ENCODE results near the gene PLK2. TPM values are rescaled to one million over a fixed set of nuclear protein-coding genes. Genes with fewer than 3 reads are reported as not detected.

Gene PLK2
- total RNA-seq, 1 experiment from 2014 or later, result 372 TPM

DNA sequence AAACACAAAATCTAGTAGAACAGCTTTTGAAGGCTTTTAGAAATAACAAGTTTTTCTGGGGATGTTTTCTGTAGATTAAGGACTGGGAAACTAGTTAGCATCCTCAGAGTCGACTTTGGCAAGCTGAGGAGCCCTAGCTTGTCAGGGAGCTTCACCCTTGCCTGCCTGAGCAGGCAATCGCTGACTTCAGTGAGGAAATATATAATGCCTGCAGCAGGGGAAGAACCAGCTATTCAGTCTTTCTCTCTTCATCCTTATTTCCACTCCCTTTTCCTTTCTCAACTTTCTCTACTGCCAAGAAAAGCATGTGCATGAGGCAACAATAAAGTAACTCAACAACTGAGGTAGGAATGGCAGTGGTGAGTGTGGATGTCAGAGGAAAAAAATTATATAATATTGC lies 54.7 kb downstream of the PLK2 start:
- Histone ChIP-seq H3K9me2 (replicated peaks; ENCODE audit: low read length) (no peaks in the 10 kb centered on the region), H3K4me2 (ENCODE audit: low read length) (no peak overlapping the region), H2AFZ (ENCODE audit: low read length) (no peak overlapping the region), H4K20me1 (ENCODE audit: low read length) (no peaks in the 10 kb centered on the region), H3K36me3 (ENCODE audit: low read depth, low read length) (no peaks in the 10 kb centered on the region), H3K27ac (ENCODE audit: low read length) (no peak overlapping the region), H3K79me2 (ENCODE audit: low read length) (no peaks in the 10 kb centered on the region), H3K4me1 (ENCODE audit: insufficient read depth, low read length) (peaks cover 40% of the 10 kb centered on the region), H3K4me3 (ENCODE audit: low read length) (no peak overlapping the region), H3K27me3 (ENCODE audit: low read length) (no peaks in the 10 kb centered on the region), H3K9ac (ENCODE audit: low read length) (no peak overlapping the region), H3K9me3 (ENCODE audit: low read length) (no peaks in the 10 kb centered on the region), H3F3A (ENCODE audit: low read length, unreplicated experiment) (no peaks in the 10 kb centered on the region)
- ChIA-PET CTCF (no interaction called here), POLR2A (ENCODE audit: unreplicated experiment) (no interaction called here)
- no peak for ATAC-seq
- intact Hi-C loops (cut with micrococcal nuclease), result no loop called here
- no TSS peak for BruUV-seq (replicated peaks)
- TF ChIP-seq, protein P1, sequence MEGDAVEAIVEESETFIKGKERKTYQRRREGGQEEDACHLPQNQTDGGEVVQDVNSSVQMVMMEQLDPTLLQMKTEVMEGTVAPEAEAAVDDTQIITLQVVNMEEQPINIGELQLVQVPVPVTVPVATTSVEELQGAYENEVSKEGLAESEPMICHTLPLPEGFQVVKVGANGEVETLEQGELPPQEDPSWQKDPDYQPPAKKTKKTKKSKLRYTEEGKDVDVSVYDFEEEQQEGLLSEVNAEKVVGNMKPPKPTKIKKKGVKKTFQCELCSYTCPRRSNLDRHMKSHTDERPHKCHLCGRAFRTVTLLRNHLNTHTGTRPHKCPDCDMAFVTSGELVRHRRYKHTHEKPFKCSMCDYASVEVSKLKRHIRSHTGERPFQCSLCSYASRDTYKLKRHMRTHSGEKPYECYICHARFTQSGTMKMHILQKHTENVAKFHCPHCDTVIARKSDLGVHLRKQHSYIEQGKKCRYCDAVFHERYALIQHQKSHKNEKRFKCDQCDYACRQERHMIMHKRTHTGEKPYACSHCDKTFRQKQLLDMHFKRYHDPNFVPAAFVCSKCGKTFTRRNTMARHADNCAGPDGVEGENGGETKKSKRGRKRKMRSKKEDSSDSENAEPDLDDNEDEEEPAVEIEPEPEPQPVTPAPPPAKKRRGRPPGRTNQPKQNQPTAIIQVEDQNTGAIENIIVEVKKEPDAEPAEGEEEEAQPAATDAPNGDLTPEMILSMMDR (conservative IDR thresholded peaks at IDR 0.05; ENCODE audit: low read depth, low read length), result no peak
- no peak for TF ChIP-seq EZH2phosphoT487 (IDR thresholded peaks at IDR 0.05; ENCODE audit: borderline replicate concordance, low read length)
- TF ChIP-seq EZH2 (IDR thresholded peaks at IDR 0.05; ENCODE audit: low read length, unreplicated experiment), result no peak
- DNase-seq, result no peak

DNA sequence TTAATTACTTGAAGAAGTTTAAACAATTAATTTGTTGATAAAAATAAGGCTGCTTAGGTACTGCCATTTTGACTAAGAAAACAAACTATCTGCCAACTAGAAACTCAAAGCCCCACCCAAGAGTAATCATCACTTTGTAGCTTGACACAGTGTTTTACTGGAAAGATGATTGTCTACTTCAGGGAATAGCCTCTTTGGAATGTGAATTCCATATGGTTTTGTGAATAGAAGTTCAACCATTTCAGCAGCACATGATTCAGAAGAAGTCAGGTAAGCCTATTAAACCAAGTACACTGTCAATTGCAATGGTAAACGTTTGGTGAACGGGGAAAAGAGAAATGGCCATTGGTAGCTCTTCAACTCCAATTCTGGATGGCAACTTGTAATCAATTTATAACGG lies 55.2 kb downstream of the PLK2 start:
- Histone ChIP-seq H3K36me3 (ENCODE audit: low read depth, low read length) (no peaks in the 10 kb centered on the region), H3K27ac (ENCODE audit: low read length) (no peak overlapping the region), H2AFZ (ENCODE audit: low read length) (no peak overlapping the region), H3K79me2 (ENCODE audit: low read length) (no peaks in the 10 kb centered on the region), H3K4me2 (ENCODE audit: low read length) (no peak overlapping the region), H3K27me3 (ENCODE audit: low read length) (no peaks in the 10 kb centered on the region), H4K20me1 (ENCODE audit: low read length) (no peaks in the 10 kb centered on the region), H3K4me1 (ENCODE audit: insufficient read depth, low read length) (peaks cover 36% of the 10 kb centered on the region), H3K9ac (ENCODE audit: low read length) (no peak overlapping the region), H3F3A (ENCODE audit: low read length, unreplicated experiment) (no peaks in the 10 kb centered on the region), H3K9me2 (replicated peaks; ENCODE audit: low read length) (no peaks in the 10 kb centered on the region), H3K9me3 (ENCODE audit: low read length) (no peaks in the 10 kb centered on the region), H3K4me3 (ENCODE audit: low read length) (no peak overlapping the region)
- no peak for ATAC-seq
- BruUV-seq (replicated peaks), result no TSS peak
- intact Hi-C loops (cut with micrococcal nuclease), result no loop called here
- ChIA-PET POLR2A (ENCODE audit: unreplicated experiment) (no interaction called here), CTCF (no interaction called here)
- no peak for DNase-seq
- TF ChIP-seq, protein P1 (conservative IDR thresholded peaks at IDR 0.05; ENCODE audit: low read depth, low read length), result no peak
- TF ChIP-seq EZH2phosphoT487 (IDR thresholded peaks at IDR 0.05; ENCODE audit: borderline replicate concordance, low read length), result no peak
- no peak for TF ChIP-seq EZH2 (IDR thresholded peaks at IDR 0.05; ENCODE audit: low read length, unreplicated experiment)

Other genes starting within 250 kb of the PLK2 start
- gene GAPT, start 31.3 kb upstream of the PLK2 start, total RNA-seq (2014; rRNA removed), result not detected in 2 replicates
- gene RAB3C, start 123.0 kb upstream of the PLK2 start, total RNA-seq (2014; rRNA removed), result not detected in 2 replicates